Thyroid gland (tissue), 4 donors: ENCODE results near the gene ZNF358. TPM values are rescaled to one million over a fixed set of nuclear protein-coding genes. Genes with fewer than 3 reads are reported as not detected.

Experiments used
- DNase-seq, 2 donors: peaks; one replicate each; pipeline ENCODE4 v3.0.0-alpha.2; 2019
- H3K27ac ChIP-seq, 3 donors: fragments of 200-600 bp; sonication (generic); 1 replicate in 2 of 3; 2 replicates in 1 of 3; pipeline ENCODE4 v1.5.1; 2016 to 2019; ENCODE audit warnings: mild to moderate bottlenecking in 1 of 3, moderate library complexity in 1 of 3
- H3K27me3 ChIP-seq: fragments of 200-600 bp; sonication (generic); one replicate; pipeline ENCODE4 v1.5.1; 2019
- H3K36me3 ChIP-seq, 2 donors: fragments of 200-600 bp; sonication (generic); one replicate each; pipeline ENCODE4 v1.5.1; 2016 to 2019
- H3K4me1 ChIP-seq, 2 donors: fragments of 200-600 bp; sonication (generic); one replicate each; pipeline ENCODE4 v1.5.1; 2017 to 2019
- H3K4me3 ChIP-seq, 3 donors: fragments of 200-600 bp; sonication (generic); replicated peaks in 1 of 3; 1 replicate in 2 of 3; 2 replicates in 1 of 3; pipeline ENCODE4 v1.5.1; 2016; ENCODE audit warnings: mild to moderate bottlenecking in 1 of 3
- H3K9me3 ChIP-seq: fragments of 200-600 bp; sonication (generic); one replicate; pipeline ENCODE4 v1.5.1; 2017
- POLR2A ChIP-seq, 2 donors: fragments of 450-650 bp; IDR thresholded peaks; one replicate each; pipeline ENCODE4 v1.6.1; 2017; ENCODE audit warnings: antibody characterized with exemption in 2 of 2, mild to moderate bottlenecking in 2 of 2, moderate library complexity in 1 of 2
- WGBS, 2 donors: methylation state at CpG; one replicate each; pipeline ENCODE4 v1.1.5; 2017; 5-methylcytosine and 5-hydroxymethylcytosine counted together
- intact Hi-C: fragments of 100-400 bp; cut with DNase I; formaldehyde crosslinking; loops from one replicate; pipeline ENCODE4 v1.15.1; 2023
- total RNA-seq, 4 donors: library from RNA; depleted of rRNA; stranded (reverse); fragments of >200 nt; gene quantifications; one replicate each; pipeline ENCODE4 v1.2.3, GENCODE V29; 2016
- TF ChIP-seq, protein P1 (sequence below), 6 experiments: fragments of 200-600 bp in 3 of 6; fragments of 450-650 bp in 3 of 6; sonication (generic) in 3 of 6; IDR thresholded peaks; one replicate each; pipeline ENCODE4 v1.5.1; 2016 to 2019; ENCODE audit warnings: antibody characterized with exemption in 6 of 6, mild to moderate bottlenecking in 2 of 6, inconsistent platforms in 1 of 6, moderate library complexity in 1 of 6

ZNF358 gene
- total RNA-seq, 4 donors from 2014 or later = 57.6 to 102 (median 69.5) TPM

DNA sequence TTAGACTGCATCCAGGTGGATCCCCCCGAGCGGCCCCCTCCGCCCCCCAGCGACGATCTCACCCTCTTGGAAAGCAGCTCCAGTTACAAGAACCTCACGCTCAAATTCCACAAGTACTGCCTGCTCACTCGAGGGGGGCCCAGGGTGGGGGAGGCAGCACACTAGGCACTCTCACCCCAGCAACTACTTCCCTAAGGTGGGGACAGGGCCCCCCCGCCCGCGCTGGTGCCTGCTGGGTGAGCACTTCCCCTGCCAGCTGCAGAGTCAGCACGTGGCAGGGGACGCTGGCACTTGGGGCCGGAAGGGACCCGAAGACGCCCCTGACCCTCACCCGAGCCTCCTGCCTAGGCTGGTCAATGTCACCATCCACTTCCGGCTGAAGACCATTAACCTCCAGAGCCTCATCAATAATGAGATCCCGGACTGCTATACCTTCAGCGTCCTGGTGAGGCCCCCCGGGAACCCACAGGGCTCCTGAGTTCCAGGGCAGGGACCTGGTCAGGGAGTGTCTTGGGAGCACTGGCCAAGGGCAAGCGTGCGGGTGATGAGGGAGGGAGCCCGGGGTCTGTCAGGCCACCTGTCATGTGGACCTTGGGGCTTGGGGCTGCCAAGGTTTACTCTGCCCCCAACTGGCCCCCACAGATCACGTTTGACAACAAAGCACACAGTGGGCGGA lies 11.8 kb downstream of the ZNF358 start:
- DNase-seq = no peak
- H3K27ac ChIP-seq = no peak overlapping the region
- peaks cover 11 to 13% of the 10 kb centered on the region in 2 donors for H3K4me1 ChIP-seq
- TF ChIP-seq, protein P1, sequence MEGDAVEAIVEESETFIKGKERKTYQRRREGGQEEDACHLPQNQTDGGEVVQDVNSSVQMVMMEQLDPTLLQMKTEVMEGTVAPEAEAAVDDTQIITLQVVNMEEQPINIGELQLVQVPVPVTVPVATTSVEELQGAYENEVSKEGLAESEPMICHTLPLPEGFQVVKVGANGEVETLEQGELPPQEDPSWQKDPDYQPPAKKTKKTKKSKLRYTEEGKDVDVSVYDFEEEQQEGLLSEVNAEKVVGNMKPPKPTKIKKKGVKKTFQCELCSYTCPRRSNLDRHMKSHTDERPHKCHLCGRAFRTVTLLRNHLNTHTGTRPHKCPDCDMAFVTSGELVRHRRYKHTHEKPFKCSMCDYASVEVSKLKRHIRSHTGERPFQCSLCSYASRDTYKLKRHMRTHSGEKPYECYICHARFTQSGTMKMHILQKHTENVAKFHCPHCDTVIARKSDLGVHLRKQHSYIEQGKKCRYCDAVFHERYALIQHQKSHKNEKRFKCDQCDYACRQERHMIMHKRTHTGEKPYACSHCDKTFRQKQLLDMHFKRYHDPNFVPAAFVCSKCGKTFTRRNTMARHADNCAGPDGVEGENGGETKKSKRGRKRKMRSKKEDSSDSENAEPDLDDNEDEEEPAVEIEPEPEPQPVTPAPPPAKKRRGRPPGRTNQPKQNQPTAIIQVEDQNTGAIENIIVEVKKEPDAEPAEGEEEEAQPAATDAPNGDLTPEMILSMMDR (IDR thresholded peaks at IDR 0.05) = no peak
- TF ChIP-seq POLR2A (IDR thresholded peaks at IDR 0.05) = no peak
- 85 to 89% methylated on average over 16 to 17 of the region's 25 CpGs for WGBS, 2 donors
- no peak overlapping the region for H3K4me3 ChIP-seq
- H3K27me3 ChIP-seq = no peaks in the 10 kb centered on the region
- intact Hi-C loops = no loop called here
- H3K36me3 ChIP-seq = peaks cover 0 to 2% of the 10 kb centered on the region in 2 donors
- H3K9me3 ChIP-seq = no peaks in the 10 kb centered on the region

DNA sequence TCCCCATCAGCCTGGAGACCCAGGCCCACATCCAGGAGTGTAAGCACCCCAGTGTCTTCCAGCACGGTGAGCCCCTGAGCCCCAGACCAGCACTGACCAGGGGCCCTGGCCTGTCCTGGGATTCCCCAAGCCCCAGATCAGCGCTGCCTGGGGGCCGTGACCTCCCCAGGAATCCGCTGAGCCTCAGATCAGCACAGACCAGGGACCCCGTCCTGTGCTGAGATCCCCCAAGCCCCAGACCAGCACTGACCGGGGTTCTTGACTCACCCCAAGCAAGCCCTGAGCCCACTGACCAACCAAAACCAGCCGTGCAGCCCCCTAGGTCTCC lies 12.3 kb downstream of the ZNF358 start:
- peaks cover 8 to 10% of the 10 kb centered on the region in 2 donors for H3K4me1 ChIP-seq
- 93 to 96% methylated on average over 3 to 5 of the region's 7 CpGs for WGBS, 2 donors
- H3K4me3 ChIP-seq = no peak overlapping the region
- DNase-seq = no peak
- intact Hi-C loops = no loop called here
- TF ChIP-seq POLR2A (IDR thresholded peaks at IDR 0.05) = no peak
- TF ChIP-seq, protein P1 (IDR thresholded peaks at IDR 0.05) = no peak
- H3K9me3 ChIP-seq = no peaks in the 10 kb centered on the region
- H3K27me3 ChIP-seq = no peaks in the 10 kb centered on the region
- peaks cover 0 to 2% of the 10 kb centered on the region in 2 donors for H3K36me3 ChIP-seq
- H3K27ac ChIP-seq = no peak overlapping the region

DNA sequence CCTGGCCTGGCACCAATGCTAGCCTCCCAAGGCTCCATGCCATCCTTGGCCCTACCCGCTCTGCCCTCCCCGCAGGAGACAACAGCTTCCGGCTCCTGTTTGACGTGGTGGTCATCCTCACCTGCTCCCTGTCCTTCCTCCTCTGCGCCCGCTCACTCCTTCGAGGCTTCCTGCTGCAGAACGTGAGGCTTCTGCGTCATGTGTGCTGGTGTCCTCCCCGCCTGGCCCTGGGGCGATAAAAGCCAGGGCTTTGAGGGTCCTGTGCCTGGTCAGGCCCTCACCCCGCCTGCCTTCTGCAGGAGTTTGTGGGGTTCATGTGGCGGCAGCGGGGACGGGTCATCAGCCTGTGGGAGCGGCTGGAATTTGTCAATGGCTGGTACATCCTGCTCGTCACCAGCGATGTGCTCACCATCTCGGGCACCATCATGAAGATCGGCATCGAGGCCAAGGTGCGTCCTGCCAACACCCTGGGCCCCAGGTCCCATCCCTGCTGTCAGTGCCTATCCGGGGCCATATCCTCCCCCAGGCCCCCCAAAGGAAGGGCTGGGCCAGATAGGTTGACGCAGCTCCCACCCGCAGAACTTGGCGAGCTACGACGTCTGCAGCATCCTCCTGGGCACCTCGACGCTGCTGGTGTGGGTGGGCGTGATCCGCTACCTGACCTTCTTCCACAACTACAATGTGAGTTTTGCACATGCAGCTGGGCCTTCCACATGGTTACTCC lies 12.8 kb downstream of the ZNF358 start:
- Histone ChIP-seq H3K4me1 (peaks cover 8 to 10% of the 10 kb centered on the region in 2 donors), H3K27me3 (no peaks in the 10 kb centered on the region), H3K27ac (no peak overlapping the region), H3K36me3 (peaks cover 0 to 2% of the 10 kb centered on the region in 2 donors), H3K9me3 (no peaks in the 10 kb centered on the region), H3K4me3 (no peak overlapping the region)
- TF ChIP-seq, protein P1 (IDR thresholded peaks at IDR 0.05) = no peak
- TF ChIP-seq POLR2A (IDR thresholded peaks at IDR 0.05) = no peak
- intact Hi-C loops = no loop called here
- 95 to 97% methylated on average over 25 to 28 of the region's 32 CpGs for WGBS, 2 donors
- no peak for DNase-seq

DNA sequence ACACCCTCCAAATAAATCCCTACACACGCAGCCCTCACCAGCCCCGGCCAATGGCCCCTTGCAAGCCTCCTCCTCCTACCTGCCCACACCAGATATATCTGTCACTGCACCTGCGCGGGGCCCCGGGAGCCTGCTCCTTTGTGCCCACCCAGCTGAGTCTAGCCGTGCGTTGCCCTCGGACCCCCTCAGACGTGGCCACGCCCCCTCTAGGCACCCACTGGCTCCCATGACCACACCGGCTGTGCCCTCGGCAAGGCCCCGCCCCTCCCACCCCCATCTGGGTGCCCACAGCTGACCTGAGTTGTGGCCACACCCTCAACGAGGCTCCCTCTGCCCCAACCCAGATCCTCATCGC lies 13.3 kb downstream of the ZNF358 start:
- no peak for TF ChIP-seq POLR2A (IDR thresholded peaks at IDR 0.05)
- TF ChIP-seq, protein P1 (IDR thresholded peaks at IDR 0.05) = no peak
- Histone ChIP-seq H3K36me3 (peaks cover 0 to 2% of the 10 kb centered on the region in 2 donors), H3K27ac (no peak overlapping the region), H3K9me3 (no peaks in the 10 kb centered on the region), H3K4me3 (no peak overlapping the region), H3K27me3 (no peaks in the 10 kb centered on the region), H3K4me1 (peaks cover 8% of the 10 kb centered on the region in 2 donors)
- intact Hi-C loops = no loop called here
- no peak for DNase-seq
- 84% methylated on average over 15 of the region's 15 CpGs for WGBS, 2 donors
